ENCODE results near the gene CCL25.
A peak's percentile ranks its signal among the peaks of the same experiment; 100 is the strongest.

CCL25 gene

GRCh38 chr19:8046569-8047165 lies 5.9 kb upstream of the CCL25 start:
- DNase-seq = no peak

DNA sequence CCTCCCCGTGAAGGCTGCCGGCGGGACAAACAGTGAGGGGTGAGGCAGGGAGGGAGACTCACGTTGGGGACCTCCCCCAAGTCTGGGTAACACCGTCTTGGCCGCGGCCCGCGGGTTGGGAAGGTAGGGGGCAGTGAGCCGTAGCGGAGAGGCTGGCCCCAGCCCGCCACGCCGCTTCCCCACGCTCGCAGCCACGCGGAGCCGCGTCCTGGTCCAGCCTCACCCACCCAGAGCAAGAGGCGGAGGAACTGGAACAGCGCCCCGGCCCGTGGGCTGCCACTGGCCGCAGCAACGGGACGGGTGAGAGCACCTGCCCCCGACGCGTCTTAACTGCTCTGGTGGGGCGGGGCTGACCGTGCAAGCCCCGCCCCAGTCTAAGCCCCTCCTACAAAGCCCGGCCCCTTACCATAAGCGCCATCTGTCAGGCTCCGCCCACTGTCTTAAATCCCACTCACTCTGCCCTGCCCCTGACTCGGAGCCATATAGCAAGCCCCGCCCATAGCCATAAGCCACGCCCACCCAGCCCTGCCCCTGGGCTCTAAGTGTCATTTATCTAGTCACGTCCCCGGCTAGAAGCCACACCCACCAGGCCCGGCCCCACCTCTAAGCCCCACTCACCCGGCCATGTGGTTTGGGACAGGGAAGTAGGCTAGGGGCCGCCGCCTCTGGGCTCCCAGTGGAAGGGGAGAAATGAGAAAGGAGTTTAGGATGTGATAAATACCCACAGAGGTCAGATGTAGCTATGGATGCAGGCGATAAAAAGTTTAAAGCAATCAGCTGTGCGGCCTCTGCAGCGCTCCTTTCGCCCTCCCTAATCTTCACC lies 2.1 kb upstream of the CCL25 start:
- DNase-seq = peak; percentile 97 to 99 (median 99)

- no peak for DNase-seq
Measured at GRCh38 chr19:8054169-8054568, 1.6 kb downstream of the CCL25 start.

- no peak for DNase-seq
Measured at GRCh38 chr19:8056533-8056932, 4.0 kb downstream of the CCL25 start.

DNA sequence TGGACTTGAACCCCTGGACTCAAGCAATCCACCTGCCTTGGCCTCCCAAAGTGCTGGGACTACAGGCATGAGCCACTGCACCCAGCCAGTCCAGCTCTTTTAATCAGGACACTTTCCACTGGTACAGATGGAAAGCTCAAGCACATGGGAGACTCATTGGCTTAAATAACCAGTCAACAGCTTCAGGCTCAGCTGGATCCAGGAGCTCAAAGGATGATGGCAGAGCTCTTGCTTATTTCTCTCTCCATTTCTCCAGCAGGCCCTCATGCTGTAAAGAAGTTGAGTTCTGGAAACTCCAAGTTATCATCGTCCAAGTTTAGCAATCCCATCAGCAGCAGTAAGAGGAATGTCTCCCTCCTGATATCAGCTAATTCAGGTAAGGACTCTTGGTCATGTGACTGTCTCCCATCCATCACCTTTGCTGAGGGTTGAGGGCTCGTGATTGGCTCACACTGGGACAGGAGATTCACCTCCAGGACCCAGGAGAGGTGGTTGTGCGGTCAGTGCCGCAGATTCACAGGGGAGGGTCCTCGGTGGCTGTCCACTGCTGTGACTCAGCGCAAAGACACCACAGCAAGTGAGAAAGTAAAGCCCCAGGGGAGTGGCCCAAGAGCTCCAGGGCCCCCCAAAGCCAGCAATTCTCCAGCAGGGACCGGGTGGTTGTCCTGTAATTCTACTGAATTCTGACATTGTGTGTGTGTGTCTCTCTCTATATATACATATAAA lies 5.1 kb downstream of the CCL25 start:
- DNase-seq = peak in 1 of 3 donors; percentile 46

- peak; percentile 36 to 45 (median 37) for DNase-seq
Measured at GRCh38 chr19:8064911-8065874, 12.6 kb downstream of the CCL25 start.

DNA sequence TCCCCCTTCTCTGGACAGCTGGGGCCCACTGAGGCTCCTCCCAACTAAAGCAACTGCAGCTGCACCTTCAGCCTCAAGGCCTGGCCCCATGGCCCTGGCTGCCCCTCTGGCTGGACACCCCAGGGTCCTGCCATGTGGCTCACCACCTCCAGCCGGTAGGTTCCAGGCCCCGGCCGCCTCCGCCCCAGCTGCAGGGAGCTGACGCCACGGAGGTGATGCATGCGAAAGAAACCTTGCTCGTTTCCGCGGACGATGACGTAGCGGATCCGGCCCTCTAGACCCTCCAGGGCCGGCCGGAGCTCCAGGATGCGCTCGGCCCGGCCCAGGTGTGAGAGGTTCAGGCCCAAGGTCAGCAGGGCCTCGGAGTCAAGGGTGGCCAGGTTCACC lies 13.3 kb downstream of the CCL25 start:
- DNase-seq = no peak

DNA sequence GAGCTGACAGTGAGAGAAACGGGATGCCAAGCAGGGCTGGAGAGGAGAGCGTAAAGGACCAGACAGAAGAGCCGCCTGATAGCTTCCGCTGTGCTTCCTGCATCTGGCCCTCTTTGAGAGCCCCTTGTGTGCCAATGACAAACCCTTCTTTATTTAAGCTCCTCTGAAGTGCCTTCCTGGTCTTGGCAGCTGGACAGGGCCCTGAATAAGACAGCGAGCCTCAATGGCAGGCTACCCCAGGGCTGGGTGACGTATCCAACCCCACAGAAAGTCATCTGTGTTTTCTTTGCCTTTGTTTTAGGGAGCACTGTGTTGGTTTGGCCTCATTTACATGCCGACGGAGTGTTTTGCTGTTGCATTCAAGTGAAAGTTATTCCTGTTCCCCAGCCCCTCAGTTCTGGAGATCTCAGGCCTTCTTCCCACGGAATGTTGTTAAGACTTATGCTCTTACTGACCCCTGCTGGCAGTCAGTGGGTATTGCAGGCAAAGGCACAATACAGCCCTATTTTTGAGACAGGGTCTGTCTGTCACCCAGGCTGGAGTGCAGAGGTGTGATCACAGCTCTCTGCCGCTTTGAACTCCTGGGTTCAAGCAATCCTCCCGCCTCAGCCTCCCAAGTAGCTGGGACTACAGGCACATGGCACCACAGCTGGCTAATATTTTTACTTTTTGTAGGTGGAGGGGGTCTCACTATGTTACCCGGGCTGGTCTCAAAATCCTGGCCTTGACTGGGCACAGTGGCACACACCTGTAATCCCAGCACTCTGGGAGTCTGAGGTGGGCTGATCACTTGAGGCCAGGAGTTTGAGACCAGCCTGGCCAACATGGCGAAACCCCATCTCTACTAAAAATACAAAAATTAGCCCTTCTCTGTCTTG lies 16.8 kb downstream of the CCL25 start:
- peak; percentile 46 to 65 (median 48) for DNase-seq

DNA sequence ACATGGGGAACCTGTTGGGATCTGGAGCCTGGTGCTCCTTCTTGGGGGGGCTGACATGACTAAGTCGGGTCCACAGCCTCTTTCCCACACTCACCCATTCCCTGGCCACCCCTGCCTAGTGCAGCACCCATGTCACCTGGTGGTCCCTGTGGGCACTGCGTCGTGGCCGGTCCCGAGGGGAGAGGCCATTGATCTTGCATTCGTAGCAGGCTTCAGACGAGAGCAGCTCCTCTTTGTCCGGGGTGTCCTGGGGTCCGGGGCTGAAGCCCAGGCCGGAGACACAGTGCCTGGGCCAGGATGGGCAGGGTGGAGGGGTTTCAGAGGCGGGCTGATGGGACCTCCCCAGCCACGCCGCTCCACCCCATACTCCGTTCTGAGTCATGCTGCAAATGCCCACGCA lies 19.4 kb downstream of the CCL25 start:
- DNase-seq = no peak

DNA sequence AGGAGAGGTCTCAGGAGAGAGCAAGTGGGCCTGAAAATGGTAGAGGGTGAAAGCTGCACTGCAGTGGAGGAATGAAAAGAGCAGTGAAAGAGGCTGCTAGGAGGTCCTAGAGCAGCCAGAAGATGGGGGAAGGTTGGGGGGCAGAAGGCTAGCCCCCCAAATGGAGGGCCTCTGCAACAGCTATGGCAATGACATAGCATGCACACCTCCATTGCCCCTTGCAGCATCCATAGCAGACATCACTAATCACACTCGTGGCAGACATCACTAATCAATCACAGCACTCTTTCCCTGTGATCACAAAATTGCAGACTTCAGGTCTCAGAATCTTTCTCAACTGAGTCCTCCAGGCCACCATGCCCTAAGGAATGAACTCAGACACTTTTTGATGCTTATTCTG lies 21.9 kb downstream of the CCL25 start:
- DNase-seq = no peak

GRCh38 chr19:8075158-8076074 lies 22.9 kb downstream of the CCL25 start:
- DNase-seq = no peak

DNA sequence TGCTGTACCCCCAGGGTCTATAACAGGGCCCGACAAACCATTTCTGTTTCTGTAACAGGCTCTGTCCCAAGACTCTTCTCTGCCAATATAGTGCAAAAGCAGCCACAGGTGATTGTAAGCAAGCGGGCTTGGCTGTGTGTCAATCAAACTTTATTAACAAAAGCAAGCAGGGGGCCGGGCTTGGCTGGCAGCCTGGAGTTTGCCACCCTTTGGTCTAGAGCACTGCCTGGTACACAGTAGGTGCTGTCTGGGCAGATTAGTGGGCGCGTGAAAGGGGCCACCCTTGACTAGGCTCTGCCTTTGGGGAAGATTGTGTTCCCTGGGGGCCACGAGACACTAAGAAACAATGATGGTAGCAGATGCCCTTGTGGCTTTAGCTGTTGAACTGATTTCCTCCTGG lies 27.4 kb downstream of the CCL25 start:
- DNase-seq = no peak

- DNase-seq = no peak
Measured at GRCh38 chr19:8080832-8081231, 28.3 kb downstream of the CCL25 start.

- no peak for DNase-seq
Measured at GRCh38 chr19:8081569-8082550, 29.3 kb downstream of the CCL25 start.

DNA sequence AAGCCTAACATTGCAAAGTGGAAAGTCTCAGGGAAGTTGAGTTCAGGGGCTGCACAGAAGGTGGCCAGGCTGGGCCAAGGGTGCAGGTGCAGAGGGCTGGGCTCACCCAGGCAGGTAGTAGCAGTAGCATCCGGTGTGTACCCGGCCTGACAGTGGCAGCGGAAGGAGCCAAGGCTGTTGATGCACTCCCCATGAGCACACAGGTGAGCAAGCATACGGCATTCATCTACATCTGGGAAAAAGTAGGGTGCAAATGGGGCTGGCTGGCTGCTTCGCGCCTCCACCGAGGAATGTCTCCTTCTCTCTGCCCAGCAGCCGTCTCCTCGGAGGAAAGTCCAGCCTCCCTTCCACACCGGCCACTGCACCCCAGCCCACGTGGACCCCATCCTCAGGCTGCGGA lies 30.6 kb downstream of the CCL25 start:
- no peak for DNase-seq

DNA sequence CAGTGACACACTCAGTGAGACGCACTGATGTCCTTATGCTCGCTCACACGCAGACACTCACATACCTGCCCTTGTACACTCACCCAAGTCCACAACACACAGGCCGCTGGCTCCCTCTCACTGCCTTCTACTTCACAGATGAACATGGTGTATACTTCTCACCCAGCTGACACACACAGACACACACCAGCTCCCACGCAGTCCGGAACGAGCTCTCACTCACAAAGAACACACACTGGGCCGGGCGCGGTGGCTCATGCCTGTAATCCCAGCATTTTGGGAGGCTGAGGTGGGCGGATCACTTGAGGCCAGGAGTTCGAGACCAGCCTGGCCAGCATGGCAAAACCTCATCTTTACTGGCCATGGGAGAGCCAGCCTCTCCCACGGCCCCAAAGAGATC lies 31.6 kb downstream of the CCL25 start:
- DNase-seq = no peak

- peak in 1 of 3 donors; percentile 15 for DNase-seq
Measured at GRCh38 chr19:8085598-8086408, 33.2 kb downstream of the CCL25 start.

GRCh38 chr19:8086849-8087248 lies 34.3 kb downstream of the CCL25 start:
- DNase-seq = no peak
